WTC11 (cell line): ENCODE data around the gene TADA2A. TPM values are rescaled to one million over a fixed set of nuclear protein-coding genes. Genes with fewer than 3 reads are reported as not detected.

ENCODE experiments used
- ATAC-seq: fragments of 200-7000 bp; cut with Tn5 transposase; 2 replicates; pipeline ENCODE4 v1.10.0; 2021; ENCODE audit warnings: mild to moderate bottlenecking, moderate library complexity
- CTCF ChIA-PET: fragments of 300-600 bp; sonication (Branson Sonifier 250); formaldehyde crosslinking; loops from one replicate; lab custom pipeline; 2021; ENCODE audit warnings: antibody characterized with exemption; lab: Charles Lee
- POLR2A ChIA-PET: fragments of 350-600 bp; sonication (Branson Sonifier 250); formaldehyde crosslinking; loops from one replicate; lab custom pipeline; 2021; ENCODE audit warnings: antibody characterized with exemption; lab: Charles Lee
- DNase-seq: peaks from one replicate; pipeline ENCODE4 v3.0.0; 2021; ENCODE audit warnings: low spot score
- H3K27ac Mint-ChIP-seq: 2 replicates; pipeline ENCODE4 v1.8.0; 2021; ENCODE audit warnings: mixed read lengths
- H3K27me3 Mint-ChIP-seq: 2 replicates; pipeline ENCODE4 v1.8.0; 2021; ENCODE audit warnings: low read depth, mild to moderate bottlenecking, moderate library complexity, mixed read lengths
- H3K36me3 Mint-ChIP-seq: 2 replicates; pipeline ENCODE4 v1.8.0; 2021; ENCODE audit warnings: mixed read lengths
- H3K4me1 Mint-ChIP-seq: 2 replicates; pipeline ENCODE4 v1.8.0; 2022; ENCODE audit warnings: mixed read lengths
- H3K4me3 Mint-ChIP-seq: 2 replicates; pipeline ENCODE4 v1.8.0; 2021; ENCODE audit warnings: mild to moderate bottlenecking, moderate library complexity, mixed read lengths
- H3K9me3 Mint-ChIP-seq: 2 replicates; pipeline ENCODE4 v1.8.0; 2021; ENCODE audit warnings: mixed read lengths
- ATF3 ChIP-seq: sonication (generic); formaldehyde crosslinking; conservative IDR thresholded peaks from 2 replicates; pipeline ENCODE4 v1.8.1; 2022; ENCODE audit warnings: mild to moderate bottlenecking, missing genetic modification reagents
- CREB1 ChIP-seq: sonication (generic); formaldehyde crosslinking; IDR thresholded peaks from 2 replicates; pipeline ENCODE4 v1.8.0; 2023; ENCODE audit warnings: mild to moderate bottlenecking, missing genetic modification reagents
- CREM ChIP-seq: sonication (generic); formaldehyde crosslinking; IDR thresholded peaks from 2 replicates; pipeline ENCODE4 v1.8.1; 2022; ENCODE audit warnings: mild to moderate bottlenecking, missing genetic modification reagents, moderate library complexity
- ELF4 ChIP-seq: sonication (generic); formaldehyde crosslinking; IDR thresholded peaks from 2 replicates; pipeline ENCODE4 v1.8.1; 2022; ENCODE audit warnings: low read depth, mild to moderate bottlenecking, moderate library complexity, missing genetic modification reagents
- ETV6 ChIP-seq: sonication (generic); formaldehyde crosslinking; IDR thresholded peaks from 2 replicates; pipeline ENCODE4 v1.8.1; 2022; ENCODE audit warnings: mild to moderate bottlenecking, missing genetic modification reagents
- FOXJ3 ChIP-seq: sonication (generic); formaldehyde crosslinking; IDR thresholded peaks from 2 replicates; pipeline ENCODE4 v1.9.0; 2021; ENCODE audit warnings: missing genetic modification reagents, mild to moderate bottlenecking, borderline replicate concordance
- GABPB1 ChIP-seq: sonication (generic); formaldehyde crosslinking; IDR thresholded peaks from 2 replicates; pipeline ENCODE4 v1.8.1; 2023; ENCODE audit warnings: mild to moderate bottlenecking, missing genetic modification reagents
- GTF2I ChIP-seq: fragments of 250-450 bp; sonication (Bioruptor Pico); conservative IDR thresholded peaks from 2 replicates; pipeline ENCODE4 v1.4.0; 2021; ENCODE audit warnings: mild to moderate bottlenecking
- HMGA2 ChIP-seq: fragments of 250-450 bp; sonication (Bioruptor Pico); IDR thresholded peaks from 2 replicates; pipeline ENCODE4 v1.4.0; 2021; ENCODE audit warnings: mild to moderate bottlenecking, moderate library complexity
- IRF2 ChIP-seq: sonication (generic); formaldehyde crosslinking; IDR thresholded peaks from 2 replicates; pipeline ENCODE4 v1.8.0; 2022; ENCODE audit warnings: low read depth, missing genetic modification reagents, borderline replicate concordance
- MAX ChIP-seq: sonication (generic); formaldehyde crosslinking; IDR thresholded peaks from 2 replicates; pipeline ENCODE4 v1.8.0; 2022; ENCODE audit warnings: mild to moderate bottlenecking, missing genetic modification reagents
- MYBL2 ChIP-seq: sonication (generic); formaldehyde crosslinking; IDR thresholded peaks from 2 replicates; pipeline ENCODE4 v1.8.1; 2023; ENCODE audit warnings: mild to moderate bottlenecking, moderate library complexity, missing genetic modification reagents
- NFATC4 ChIP-seq: fragments of 250-450 bp; sonication (Bioruptor Pico); IDR thresholded peaks from 2 replicates; pipeline ENCODE4 v1.9.0; 2021; ENCODE audit warnings: mild to moderate bottlenecking
- NFE2L1 ChIP-seq: sonication (generic); formaldehyde crosslinking; IDR thresholded peaks from 2 replicates; pipeline ENCODE4 v1.8.1; 2023; ENCODE audit warnings: missing genetic modification reagents
- PRDM15 ChIP-seq: sonication (generic); formaldehyde crosslinking; IDR thresholded peaks from 2 replicates; pipeline ENCODE4 v1.8.0; 2022; ENCODE audit warnings: missing genetic modification reagents
- RELA ChIP-seq: sonication (generic); formaldehyde crosslinking; IDR thresholded peaks from 2 replicates; pipeline ENCODE4 v1.8.1; 2022; ENCODE audit warnings: missing genetic modification reagents, mild to moderate bottlenecking, borderline replicate concordance
- SMAD3 ChIP-seq: sonication (generic); formaldehyde crosslinking; IDR thresholded peaks from 2 replicates; pipeline ENCODE4 v1.8.0; 2022; ENCODE audit warnings: missing genetic modification reagents, mild to moderate bottlenecking, borderline replicate concordance
- TCF7 ChIP-seq: sonication (generic); formaldehyde crosslinking; IDR thresholded peaks from 2 replicates; pipeline ENCODE4 v1.8.0; 2022; ENCODE audit warnings: mild to moderate bottlenecking, low read depth, missing genetic modification reagents, moderate library complexity
- ZBTB21 ChIP-seq: sonication (generic); formaldehyde crosslinking; IDR thresholded peaks from 2 replicates; pipeline ENCODE4 v1.8.1; 2023; ENCODE audit warnings: mild to moderate bottlenecking, missing genetic modification reagents, borderline replicate concordance
- ZNF121 ChIP-seq: sonication (generic); formaldehyde crosslinking; IDR thresholded peaks from 2 replicates; pipeline ENCODE4 v1.8.0; 2023; ENCODE audit warnings: missing genetic modification reagents
- ZNF219 ChIP-seq: sonication (generic); formaldehyde crosslinking; IDR thresholded peaks from 2 replicates; pipeline ENCODE4 v1.8.0; 2023; ENCODE audit warnings: missing genetic modification reagents, mild to moderate bottlenecking, borderline replicate concordance
- ZNF317 ChIP-seq: sonication (generic); formaldehyde crosslinking; IDR thresholded peaks from 2 replicates; pipeline ENCODE4 v1.8.1; 2023; ENCODE audit warnings: low read depth, mild to moderate bottlenecking, moderate library complexity, missing genetic modification reagents, borderline replicate concordance
- ZNF396 ChIP-seq: fragments of 250-450 bp; sonication (Bioruptor Pico); IDR thresholded peaks from 2 replicates; pipeline ENCODE4 v1.8.0; 2021; ENCODE audit warnings: mild to moderate bottlenecking, moderate library complexity, borderline replicate concordance
- ZNF671 ChIP-seq: fragments of 250-450 bp; sonication (Bioruptor Pico); IDR thresholded peaks from 2 replicates; pipeline ENCODE4 v1.8.0; 2021; ENCODE audit warnings: mild to moderate bottlenecking
- total RNA-seq: library from RNA; stranded (reverse); gene quantifications from 3 replicates; pipeline ENCODE4 v1.2.3, GENCODE V29; 2021
- TF ChIP-seq, protein P1 (sequence below): sonication (generic); formaldehyde crosslinking; IDR thresholded peaks from 2 replicates; pipeline ENCODE4 v1.8.1; 2023; ENCODE audit warnings: mild to moderate bottlenecking, missing genetic modification reagents, moderate library complexity
- TF ChIP-seq, protein P2 (sequence below): fragments of 200-600 bp; IDR thresholded peaks from 2 replicates; pipeline ENCODE4 v1.8.0; 2022; ENCODE audit warnings: antibody characterized with exemption
- TF ChIP-seq, protein P3 (sequence below): sonication (generic); formaldehyde crosslinking; IDR thresholded peaks from 2 replicates; pipeline ENCODE4 v1.8.0; 2022; ENCODE audit warnings: mild to moderate bottlenecking, missing genetic modification reagents
- TF ChIP-seq, protein P4 (sequence below): sonication (generic); formaldehyde crosslinking; IDR thresholded peaks from 2 replicates; pipeline ENCODE4 v1.8.0; 2022; ENCODE audit warnings: mild to moderate bottlenecking, missing genetic modification reagents

TADA2A gene
- total RNA-seq, 1 experiment from 2014 or later, result 16.5 TPM

DNA sequence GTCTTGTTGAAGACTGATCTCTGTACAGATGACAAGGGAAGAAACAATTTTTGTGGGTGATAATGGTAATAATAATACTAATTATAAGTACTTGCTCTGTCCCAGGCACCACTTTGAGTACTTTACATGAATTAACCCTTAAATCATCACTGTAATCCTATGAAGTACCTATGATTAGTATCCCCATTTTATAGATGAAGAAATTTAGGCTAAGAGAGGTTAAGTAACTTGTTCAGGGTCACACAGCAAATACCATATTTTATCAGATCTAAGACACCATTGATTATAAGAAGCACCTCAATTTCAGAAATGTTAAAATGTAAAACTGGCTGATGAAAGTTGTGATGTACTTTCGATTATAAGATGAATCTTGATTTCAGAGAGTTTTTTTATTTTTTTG lies 18.6 kb downstream of the TADA2A start:
- Mint-ChIP-seq H3K36me3 (peaks cover 31% of the 10 kb centered on the region), H3K27ac (no peak overlapping the region), H3K9me3 (no peaks in the 10 kb centered on the region), H3K27me3 (no peaks in the 10 kb centered on the region), H3K4me1 (no peaks in the 10 kb centered on the region), H3K4me3 (no peak overlapping the region)
- CTCF ChIA-PET, result interaction anchor here (0.6 kb wide), 1 partner anchor 17 kb away, joined by 11 read pairs; no protein-coding TSS in a partner anchor
- POLR2A ChIA-PET, result no interaction called here
- no peak for DNase-seq
- TF ChIP-seq ATF3 (CRISPR knock-in tag), result no peak
- no peak for TF ChIP-seq TCF7 (CRISPR knock-in tag)
- no peak for TF ChIP-seq GTF2I
- TF ChIP-seq CREM (CRISPR knock-in tag), result no peak
- no peak for TF ChIP-seq ZBTB21 (CRISPR knock-in tag)
- TF ChIP-seq ZNF671 (CRISPR knock-in tag), result no peak
- no peak for TF ChIP-seq MYBL2 (CRISPR knock-in tag)
- TF ChIP-seq ETV6 (CRISPR knock-in tag), result no peak
- no peak for TF ChIP-seq HMGA2
- no peak for TF ChIP-seq ZNF396 (CRISPR knock-in tag)
- TF ChIP-seq NFE2L1 (CRISPR knock-in tag), result no peak
- no peak for TF ChIP-seq ZNF121 (CRISPR knock-in tag)
- TF ChIP-seq, protein P1, sequence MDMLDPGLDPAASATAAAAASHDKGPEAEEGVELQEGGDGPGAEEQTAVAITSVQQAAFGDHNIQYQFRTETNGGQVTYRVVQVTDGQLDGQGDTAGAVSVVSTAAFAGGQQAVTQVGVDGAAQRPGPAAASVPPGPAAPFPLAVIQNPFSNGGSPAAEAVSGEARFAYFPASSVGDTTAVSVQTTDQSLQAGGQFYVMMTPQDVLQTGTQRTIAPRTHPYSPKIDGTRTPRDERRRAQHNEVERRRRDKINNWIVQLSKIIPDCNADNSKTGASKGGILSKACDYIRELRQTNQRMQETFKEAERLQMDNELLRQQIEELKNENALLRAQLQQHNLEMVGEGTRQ, result no peak
- TF ChIP-seq, protein P2, sequence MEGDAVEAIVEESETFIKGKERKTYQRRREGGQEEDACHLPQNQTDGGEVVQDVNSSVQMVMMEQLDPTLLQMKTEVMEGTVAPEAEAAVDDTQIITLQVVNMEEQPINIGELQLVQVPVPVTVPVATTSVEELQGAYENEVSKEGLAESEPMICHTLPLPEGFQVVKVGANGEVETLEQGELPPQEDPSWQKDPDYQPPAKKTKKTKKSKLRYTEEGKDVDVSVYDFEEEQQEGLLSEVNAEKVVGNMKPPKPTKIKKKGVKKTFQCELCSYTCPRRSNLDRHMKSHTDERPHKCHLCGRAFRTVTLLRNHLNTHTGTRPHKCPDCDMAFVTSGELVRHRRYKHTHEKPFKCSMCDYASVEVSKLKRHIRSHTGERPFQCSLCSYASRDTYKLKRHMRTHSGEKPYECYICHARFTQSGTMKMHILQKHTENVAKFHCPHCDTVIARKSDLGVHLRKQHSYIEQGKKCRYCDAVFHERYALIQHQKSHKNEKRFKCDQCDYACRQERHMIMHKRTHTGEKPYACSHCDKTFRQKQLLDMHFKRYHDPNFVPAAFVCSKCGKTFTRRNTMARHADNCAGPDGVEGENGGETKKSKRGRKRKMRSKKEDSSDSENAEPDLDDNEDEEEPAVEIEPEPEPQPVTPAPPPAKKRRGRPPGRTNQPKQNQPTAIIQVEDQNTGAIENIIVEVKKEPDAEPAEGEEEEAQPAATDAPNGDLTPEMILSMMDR, result no peak
- no peak for TF ChIP-seq MAX (CRISPR knock-in tag)
- TF ChIP-seq ZNF317 (CRISPR knock-in tag), result no peak
- no peak for TF ChIP-seq IRF2 (CRISPR knock-in tag)
- no peak for TF ChIP-seq NFATC4 (CRISPR knock-in tag)
- no peak for TF ChIP-seq FOXJ3 (CRISPR knock-in tag)
- TF ChIP-seq RELA (CRISPR knock-in tag), result no peak
- ATAC-seq, result no peak

DNA sequence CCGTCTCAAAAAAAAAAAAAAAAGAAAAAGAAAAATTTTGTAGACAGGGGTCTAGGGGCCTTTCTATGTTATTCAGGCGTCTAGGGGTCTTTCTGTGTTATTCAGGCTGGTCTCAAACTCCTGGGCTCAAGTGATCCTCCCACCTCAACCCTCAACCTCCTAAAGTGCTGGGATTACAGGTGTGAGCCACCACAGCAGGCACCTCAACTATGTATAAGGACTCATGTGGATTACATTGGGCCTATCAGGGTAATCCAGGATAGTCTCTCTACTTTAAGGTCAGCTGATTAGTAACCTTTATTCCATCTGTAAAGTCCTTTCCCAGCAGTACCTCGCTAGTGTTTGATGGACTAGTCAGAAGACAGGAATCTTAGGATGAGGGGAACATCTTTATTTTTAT lies 22.4 kb downstream of the TADA2A start:
- Mint-ChIP-seq H3K27ac (no peak overlapping the region), H3K4me1 (no peaks in the 10 kb centered on the region), H3K36me3 (peaks cover 34% of the 10 kb centered on the region), H3K27me3 (no peaks in the 10 kb centered on the region), H3K4me3 (no peak overlapping the region), H3K9me3 (no peaks in the 10 kb centered on the region)
- ATAC-seq (no peak), DNase-seq (no peak)
- CTCF ChIA-PET, result interaction anchor here (0.7 kb wide), 1 partner anchor 8 kb away, joined by 5 read pairs; no protein-coding TSS in a partner anchor
- POLR2A ChIA-PET, result interaction anchor here (0.7 kb wide), 1 partner anchor 42 kb away, joined by 5 read pairs; no protein-coding TSS in a partner anchor
- TF ChIP-seq ELF4 (CRISPR knock-in tag) (no peak), GABPB1 (CRISPR knock-in tag) (no peak), CREB1 (no peak), MAX (CRISPR knock-in tag) (no peak), RELA (CRISPR knock-in tag) (no peak), SMAD3 (CRISPR knock-in tag) (no peak), ZNF219 (CRISPR knock-in tag) (no peak), PRDM15 (CRISPR knock-in tag) (no peak)
- TF ChIP-seq, protein P3, sequence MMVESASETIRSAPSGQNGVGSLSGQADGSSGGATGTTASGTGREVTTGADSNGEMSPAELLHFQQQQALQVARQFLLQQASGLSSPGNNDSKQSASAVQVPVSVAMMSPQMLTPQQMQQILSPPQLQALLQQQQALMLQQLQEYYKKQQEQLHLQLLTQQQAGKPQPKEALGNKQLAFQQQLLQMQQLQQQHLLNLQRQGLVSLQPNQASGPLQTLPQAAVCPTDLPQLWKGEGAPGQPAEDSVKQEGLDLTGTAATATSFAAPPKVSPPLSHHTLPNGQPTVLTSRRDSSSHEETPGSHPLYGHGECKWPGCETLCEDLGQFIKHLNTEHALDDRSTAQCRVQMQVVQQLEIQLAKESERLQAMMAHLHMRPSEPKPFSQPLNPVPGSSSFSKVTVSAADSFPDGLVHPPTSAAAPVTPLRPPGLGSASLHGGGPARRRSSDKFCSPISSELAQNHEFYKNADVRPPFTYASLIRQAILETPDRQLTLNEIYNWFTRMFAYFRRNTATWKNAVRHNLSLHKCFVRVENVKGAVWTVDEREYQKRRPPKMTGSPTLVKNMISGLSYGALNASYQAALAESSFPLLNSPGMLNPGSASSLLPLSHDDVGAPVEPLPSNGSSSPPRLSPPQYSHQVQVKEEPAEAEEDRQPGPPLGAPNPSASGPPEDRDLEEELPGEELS (CRISPR knock-in tag), result no peak
- TF ChIP-seq, protein P4, sequence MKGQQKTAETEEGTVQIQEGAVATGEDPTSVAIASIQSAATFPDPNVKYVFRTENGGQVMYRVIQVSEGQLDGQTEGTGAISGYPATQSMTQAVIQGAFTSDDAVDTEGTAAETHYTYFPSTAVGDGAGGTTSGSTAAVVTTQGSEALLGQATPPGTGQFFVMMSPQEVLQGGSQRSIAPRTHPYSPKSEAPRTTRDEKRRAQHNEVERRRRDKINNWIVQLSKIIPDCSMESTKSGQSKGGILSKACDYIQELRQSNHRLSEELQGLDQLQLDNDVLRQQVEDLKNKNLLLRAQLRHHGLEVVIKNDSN (CRISPR knock-in tag), result no peak
